ENCODE data around the gene SHB. TPM values are rescaled to one million over a fixed set of nuclear protein-coding genes. Genes with fewer than 3 reads are reported as not detected.

SHB gene
- total and polyA plus RNA-seq, 7 donors, result 4.0 to 30.7 (median 8.6) TPM

DNA sequence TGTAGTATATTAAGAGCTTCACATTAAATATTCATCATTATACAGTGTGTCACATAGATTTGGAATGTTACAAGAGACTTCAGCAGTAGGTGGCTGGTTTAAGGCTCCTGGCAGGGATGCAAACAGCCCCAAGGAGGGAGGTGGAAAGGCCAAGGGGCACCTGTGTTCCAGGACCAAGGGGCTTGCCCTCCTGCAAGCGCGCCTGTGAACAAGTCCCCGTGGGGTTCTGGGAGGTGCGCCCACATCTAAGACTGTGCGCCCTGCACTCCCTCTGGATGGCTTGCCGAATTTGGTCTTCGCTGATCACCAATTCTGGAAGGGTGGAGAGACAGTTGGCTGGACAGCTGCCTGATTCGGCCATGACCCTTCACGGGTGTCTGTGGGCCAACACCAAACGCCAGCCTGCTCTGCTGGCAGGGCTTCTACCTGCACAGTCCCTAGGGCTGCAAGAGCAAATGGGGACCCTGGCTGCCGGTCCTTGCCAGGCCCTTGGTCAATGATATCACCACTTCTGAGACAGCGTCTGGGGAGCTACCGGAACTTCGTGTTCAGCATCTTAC, 153.0 kb downstream of the SHB start:
- intact Hi-C loops (cut with DNase I), result loop anchor here (5.0 to 10.0 kb wide), 4 partner anchors 51 to 349 kb away; partner anchors contain the start of gene SHB (in 2 of the 2)
- Histone ChIP-seq H3K9me3 (no peaks in the 10 kb centered on the region), H3K4me3 (no peak overlapping the region), H3K27me3 (ENCODE audit: insufficient read depth in 3 of 3, low read length in 2 of 3) (no peaks in the 10 kb centered on the region), H3K36me3 (ENCODE audit: insufficient read depth in 1 of 2, low read depth in 1 of 2) (peaks cover 2 to 9% of the 10 kb centered on the region in 2 donors), H3K4me1 (peaks cover 4% of the 10 kb centered on the region), H3K27ac (no peak overlapping the region)
- ATAC-seq (no peak), DNase-seq (no peak)
- WGBS, 3 donors, result 68 to 74% (median 71%) methylated on average over 14 of the region's 14 CpGs
- TF ChIP-seq, protein P1, sequence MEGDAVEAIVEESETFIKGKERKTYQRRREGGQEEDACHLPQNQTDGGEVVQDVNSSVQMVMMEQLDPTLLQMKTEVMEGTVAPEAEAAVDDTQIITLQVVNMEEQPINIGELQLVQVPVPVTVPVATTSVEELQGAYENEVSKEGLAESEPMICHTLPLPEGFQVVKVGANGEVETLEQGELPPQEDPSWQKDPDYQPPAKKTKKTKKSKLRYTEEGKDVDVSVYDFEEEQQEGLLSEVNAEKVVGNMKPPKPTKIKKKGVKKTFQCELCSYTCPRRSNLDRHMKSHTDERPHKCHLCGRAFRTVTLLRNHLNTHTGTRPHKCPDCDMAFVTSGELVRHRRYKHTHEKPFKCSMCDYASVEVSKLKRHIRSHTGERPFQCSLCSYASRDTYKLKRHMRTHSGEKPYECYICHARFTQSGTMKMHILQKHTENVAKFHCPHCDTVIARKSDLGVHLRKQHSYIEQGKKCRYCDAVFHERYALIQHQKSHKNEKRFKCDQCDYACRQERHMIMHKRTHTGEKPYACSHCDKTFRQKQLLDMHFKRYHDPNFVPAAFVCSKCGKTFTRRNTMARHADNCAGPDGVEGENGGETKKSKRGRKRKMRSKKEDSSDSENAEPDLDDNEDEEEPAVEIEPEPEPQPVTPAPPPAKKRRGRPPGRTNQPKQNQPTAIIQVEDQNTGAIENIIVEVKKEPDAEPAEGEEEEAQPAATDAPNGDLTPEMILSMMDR (IDR thresholded peaks at IDR 0.05), result no peak

DNA sequence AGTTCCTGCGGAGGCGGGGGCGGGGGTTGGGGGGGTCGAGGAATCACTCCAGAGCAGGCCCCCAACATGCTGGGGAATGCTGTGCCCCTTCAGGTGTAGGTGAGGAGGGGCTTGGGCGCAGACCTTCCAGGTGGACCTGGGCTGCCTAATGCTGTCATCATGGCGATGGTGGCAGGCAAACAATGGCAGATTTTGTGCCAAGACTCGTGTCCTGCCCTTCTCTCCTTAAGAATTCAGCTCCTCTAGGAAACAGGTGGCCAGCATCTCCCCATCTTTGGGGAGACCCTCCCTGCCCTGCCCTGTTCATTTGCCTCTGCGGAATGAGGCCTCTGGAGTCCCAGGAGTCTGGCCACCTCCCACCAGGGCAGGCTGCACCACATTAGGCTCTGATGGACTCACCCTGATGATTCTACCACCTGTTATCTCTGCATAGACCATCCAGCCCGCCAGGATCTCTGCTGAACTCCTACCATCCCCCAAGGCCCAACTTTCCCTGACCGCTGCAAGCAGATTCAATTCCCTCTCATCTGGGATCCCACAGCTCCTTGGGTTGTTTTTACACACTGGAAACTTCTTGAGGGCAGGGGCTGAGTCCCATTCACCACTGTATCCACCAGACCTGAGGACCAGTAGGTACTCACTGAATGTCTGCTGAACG, 154.2 kb downstream of the SHB start:
- H3K36me3 ChIP-seq (ENCODE audit: insufficient read depth in 1 of 2, low read depth in 1 of 2), result peaks cover 2 to 9% of the 10 kb centered on the region in 2 donors
- no peak for DNase-seq
- H3K4me1 ChIP-seq, result peaks cover 4% of the 10 kb centered on the region
- TF ChIP-seq, protein P1 (IDR thresholded peaks at IDR 0.05), result no peak
- no peak overlapping the region for H3K4me3 ChIP-seq
- no peak for ATAC-seq
- no peaks in the 10 kb centered on the region for H3K9me3 ChIP-seq
- no peak overlapping the region for H3K27ac ChIP-seq
- no peaks in the 10 kb centered on the region for H3K27me3 ChIP-seq (ENCODE audit: insufficient read depth in 3 of 3, low read length in 2 of 3)
- intact Hi-C loops (cut with DNase I), result loop anchor here (5.0 to 10.0 kb wide), 6 partner anchors 52 to 447 kb away; partner anchors contain the start of gene SHB (in 2 of the 2)
- 80% methylated on average over 11 of the region's 11 CpGs for WGBS, 3 donors

DNA sequence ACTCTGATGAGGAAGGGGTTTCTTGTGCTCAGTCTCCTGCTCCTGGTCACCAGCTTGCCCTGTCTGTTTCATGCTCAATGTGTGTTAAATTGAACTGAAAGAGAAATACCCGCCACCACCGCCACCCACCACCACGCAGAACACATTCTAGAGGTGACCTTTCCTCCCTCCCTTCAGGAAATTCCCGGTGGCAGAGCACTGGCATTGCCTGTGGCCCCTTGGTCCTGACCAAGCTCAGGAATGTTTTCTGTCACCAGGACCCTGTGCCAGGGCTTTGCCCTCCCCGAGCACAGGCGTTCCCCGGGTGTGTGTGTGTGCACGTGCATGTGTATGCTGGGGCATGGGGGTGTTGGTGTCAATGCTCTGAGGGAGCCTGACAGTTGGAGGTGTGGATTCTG, 154.9 kb downstream of the SHB start:
- WGBS, 3 donors, result 75 to 78% (median 75%) methylated on average over 8 of the region's 8 CpGs
- H3K36me3 ChIP-seq (ENCODE audit: insufficient read depth in 1 of 2, low read depth in 1 of 2), result peaks cover 2 to 8% of the 10 kb centered on the region in 2 donors
- TF ChIP-seq, protein P1 (IDR thresholded peaks at IDR 0.05), result no peak
- ATAC-seq (no peak), DNase-seq (no peak)
- H3K4me1 ChIP-seq, result peaks cover 4% of the 10 kb centered on the region
- no peaks in the 10 kb centered on the region for H3K9me3 ChIP-seq
- H3K27me3 ChIP-seq (ENCODE audit: insufficient read depth in 3 of 3, low read length in 2 of 3), result no peaks in the 10 kb centered on the region
- intact Hi-C loops (cut with DNase I), result loop anchor here (5.0 to 10.0 kb wide), 3 partner anchors 248 to 448 kb away; no protein-coding TSS in a partner anchor
- H3K27ac ChIP-seq, result no peak overlapping the region
- no peak overlapping the region for H3K4me3 ChIP-seq

DNA sequence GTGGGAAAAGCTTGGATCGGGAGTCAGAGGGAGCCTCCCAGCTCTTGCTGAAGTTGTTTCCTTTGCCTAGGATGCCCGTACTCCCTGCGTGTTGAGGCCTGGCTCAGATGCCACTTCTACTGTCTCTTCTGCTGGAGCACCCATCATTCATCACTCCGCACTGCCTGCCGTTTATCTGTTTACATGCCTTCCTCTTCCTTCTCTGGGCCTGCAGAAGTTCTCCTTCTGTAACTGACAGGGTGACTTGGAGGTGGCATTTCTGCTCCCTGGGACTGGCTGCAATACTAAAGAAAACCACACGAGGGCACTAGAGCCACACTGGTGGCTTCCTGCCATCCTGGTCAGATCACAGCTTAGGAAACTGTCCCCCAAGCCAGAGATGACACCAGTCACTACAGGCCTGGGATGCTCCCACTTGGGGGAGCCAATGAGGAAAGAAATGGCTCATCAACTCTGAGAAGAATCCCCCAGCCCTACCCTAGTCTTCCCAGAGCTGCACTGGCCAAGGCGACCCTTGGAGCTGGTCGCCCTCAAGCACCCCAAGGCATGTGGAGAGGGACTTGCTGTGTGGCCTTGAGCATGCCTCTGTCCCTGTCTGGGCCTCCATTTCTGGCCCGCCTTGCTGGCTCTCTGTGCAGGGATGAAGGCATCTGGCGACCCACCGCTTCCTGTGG, 155.4 kb downstream of the SHB start:
- TF ChIP-seq, protein P1 (IDR thresholded peaks at IDR 0.05), result peak; percentile 98
- no peak overlapping the region for H3K4me3 ChIP-seq
- no peaks in the 10 kb centered on the region for H3K27me3 ChIP-seq (ENCODE audit: insufficient read depth in 3 of 3, low read length in 2 of 3)
- no peaks in the 10 kb centered on the region for H3K9me3 ChIP-seq
- intact Hi-C loops (cut with DNase I), result loop anchor here (2.0 to 10.0 kb wide), 5 partner anchors 247 to 449 kb away; no protein-coding TSS in a partner anchor
- peaks cover 4% of the 10 kb centered on the region for H3K4me1 ChIP-seq
- H3K27ac ChIP-seq, result no peak overlapping the region
- 59 to 64% (median 61%) methylated on average over 11 of the region's 11 CpGs for WGBS, 3 donors
- peaks cover 2 to 5% of the 10 kb centered on the region in 2 donors for H3K36me3 ChIP-seq (ENCODE audit: insufficient read depth in 1 of 2, low read depth in 1 of 2)
- ATAC-seq (peak; percentile 90 to 94 (median 92)), DNase-seq (peak; percentile 62 to 77)

Measured in psoas muscle (tissue), 8 donors.